Cardiac muscle cell (in vitro differentiated cells and primary cell): ENCODE measurements around the gene UPF2. TPM values are rescaled to one million over a fixed set of nuclear protein-coding genes. Genes with fewer than 3 reads are reported as not detected.

Experiments used
- DNase-seq, 2 donors: peaks; one replicate each; pipeline versions ENCODE4 v3.0.0 to v3.0.0-alpha.2; 2010 to 2017; ENCODE audit warnings: low read depth in 1 of 2, low spot score in 1 of 2
- H3K27ac ChIP-seq: fragments of 200-600 bp; sonication (generic); 2 replicates; pipeline ENCODE4 v1.5.1; 2016
- H3K27me3 ChIP-seq: fragments of 200-600 bp; sonication (generic); 2 replicates; pipeline ENCODE4 v1.6.0; 2016; ENCODE audit warnings: control low read depth
- H3K36me3 ChIP-seq: fragments of 200-600 bp; sonication (generic); 2 replicates; pipeline ENCODE4 v1.5.1; 2016; ENCODE audit warnings: control low read depth
- H3K4me1 ChIP-seq: fragments of 200-600 bp; sonication (generic); 2 replicates; pipeline ENCODE4 v1.8.1; 2017; ENCODE audit warnings: low read depth, mild to moderate bottlenecking, mixed run types
- H3K4me3 ChIP-seq: fragments of 200-600 bp; sonication (generic); 2 replicates; pipeline ENCODE4 v1.5.1; 2016; ENCODE audit warnings: mild to moderate bottlenecking
- H3K9me3 ChIP-seq: fragments of 200-600 bp; sonication (generic); 2 replicates; pipeline ENCODE4 v1.5.1; 2017; ENCODE audit warnings: low read depth, mild to moderate bottlenecking, control low read depth
- polyA plus RNA-seq: library from polyadenylated mRNA; unstranded; fragments of >200 nt; fragmentation: Nextera tagmentation; extraction: Ambion mirVana; gene quantifications from 2 replicates; pipeline ENCODE4 v1.2.1, GENCODE V29; 2016
- total RNA-seq: library from RNA; depleted of rRNA; stranded (reverse); fragments of >200 nt; gene quantifications from 2 replicates; pipeline ENCODE4 v1.2.3, GENCODE V29; 2016
- TF ChIP-seq, protein P1 (sequence below): IDR thresholded peaks from 2 replicates; pipeline ENCODE4 v1.5.1; 2012; ENCODE audit warnings: low read depth, mild to moderate bottlenecking, low read length

The UPF2 gene
- total and polyA plus RNA-seq, 2 experiments from 2014 or later: 12.8 to 13.2 TPM

DNA sequence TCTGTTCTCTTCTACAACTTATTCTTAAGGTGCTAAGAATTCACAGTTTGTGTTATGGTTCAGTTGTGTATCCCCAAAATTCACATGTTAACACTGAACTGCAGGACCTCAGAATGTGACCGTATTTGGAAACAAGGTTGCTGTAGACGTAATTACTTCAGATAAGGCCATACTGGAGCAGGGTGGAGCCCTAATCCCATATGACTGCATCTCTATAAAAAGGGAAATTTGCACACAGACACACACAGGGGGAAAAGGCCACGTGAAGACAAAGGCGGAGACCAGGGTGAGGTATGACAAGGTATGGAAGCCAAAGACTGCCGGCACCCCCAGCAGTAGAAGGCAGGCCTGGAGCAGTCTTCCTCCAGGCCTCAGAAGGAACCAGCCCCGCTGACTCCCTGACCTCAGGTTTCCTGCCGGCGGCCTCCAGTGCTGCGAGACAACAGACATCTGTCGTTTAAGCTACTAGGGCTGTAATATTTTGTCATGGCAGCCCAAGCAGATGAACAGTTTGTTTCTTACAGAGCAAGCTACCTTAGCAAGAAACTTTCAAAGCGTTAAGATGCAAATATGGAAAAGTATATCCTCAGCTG, 120.7 kb downstream of the UPF2 start:
- Histone ChIP-seq H3K27ac (peak overlapping the region; percentile 22), H3K9me3 (no peaks in the 10 kb centered on the region), H3K4me1 (peaks cover 3% of the 10 kb centered on the region), H3K4me3 (no peak overlapping the region), H3K27me3 (no peaks in the 10 kb centered on the region), H3K36me3 (peaks cover 8% of the 10 kb centered on the region)
- TF ChIP-seq, protein P1, sequence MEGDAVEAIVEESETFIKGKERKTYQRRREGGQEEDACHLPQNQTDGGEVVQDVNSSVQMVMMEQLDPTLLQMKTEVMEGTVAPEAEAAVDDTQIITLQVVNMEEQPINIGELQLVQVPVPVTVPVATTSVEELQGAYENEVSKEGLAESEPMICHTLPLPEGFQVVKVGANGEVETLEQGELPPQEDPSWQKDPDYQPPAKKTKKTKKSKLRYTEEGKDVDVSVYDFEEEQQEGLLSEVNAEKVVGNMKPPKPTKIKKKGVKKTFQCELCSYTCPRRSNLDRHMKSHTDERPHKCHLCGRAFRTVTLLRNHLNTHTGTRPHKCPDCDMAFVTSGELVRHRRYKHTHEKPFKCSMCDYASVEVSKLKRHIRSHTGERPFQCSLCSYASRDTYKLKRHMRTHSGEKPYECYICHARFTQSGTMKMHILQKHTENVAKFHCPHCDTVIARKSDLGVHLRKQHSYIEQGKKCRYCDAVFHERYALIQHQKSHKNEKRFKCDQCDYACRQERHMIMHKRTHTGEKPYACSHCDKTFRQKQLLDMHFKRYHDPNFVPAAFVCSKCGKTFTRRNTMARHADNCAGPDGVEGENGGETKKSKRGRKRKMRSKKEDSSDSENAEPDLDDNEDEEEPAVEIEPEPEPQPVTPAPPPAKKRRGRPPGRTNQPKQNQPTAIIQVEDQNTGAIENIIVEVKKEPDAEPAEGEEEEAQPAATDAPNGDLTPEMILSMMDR: no peak
- no peak for DNase-seq

DNA sequence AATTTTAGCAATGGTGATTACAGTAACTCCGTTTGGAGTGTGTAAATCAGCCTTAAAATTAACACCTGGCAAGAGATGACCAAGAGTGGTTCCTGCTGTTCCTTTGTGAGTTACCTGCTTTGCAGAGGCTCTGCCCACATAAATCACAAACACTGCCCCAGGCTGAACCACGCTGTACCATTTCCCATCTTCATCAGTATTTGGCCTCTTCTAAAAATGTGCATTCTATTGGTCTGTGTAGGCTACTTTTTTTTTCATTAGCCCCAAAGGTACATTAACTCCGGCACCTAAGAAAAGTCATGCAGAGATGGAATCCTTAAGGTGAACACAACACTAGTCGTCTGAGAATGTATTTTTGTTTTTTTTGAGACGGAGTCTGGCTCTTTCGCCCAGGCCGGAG, 123.3 kb downstream of the UPF2 start:
- Histone ChIP-seq H3K4me3 (no peak overlapping the region), H3K36me3 (peaks cover 2% of the 10 kb centered on the region), H3K27me3 (no peaks in the 10 kb centered on the region), H3K27ac (peak overlapping the region; percentile 64), H3K9me3 (no peaks in the 10 kb centered on the region), H3K4me1 (peaks cover 3% of the 10 kb centered on the region)
- TF ChIP-seq, protein P1: no peak
- DNase-seq: no peak

DNA sequence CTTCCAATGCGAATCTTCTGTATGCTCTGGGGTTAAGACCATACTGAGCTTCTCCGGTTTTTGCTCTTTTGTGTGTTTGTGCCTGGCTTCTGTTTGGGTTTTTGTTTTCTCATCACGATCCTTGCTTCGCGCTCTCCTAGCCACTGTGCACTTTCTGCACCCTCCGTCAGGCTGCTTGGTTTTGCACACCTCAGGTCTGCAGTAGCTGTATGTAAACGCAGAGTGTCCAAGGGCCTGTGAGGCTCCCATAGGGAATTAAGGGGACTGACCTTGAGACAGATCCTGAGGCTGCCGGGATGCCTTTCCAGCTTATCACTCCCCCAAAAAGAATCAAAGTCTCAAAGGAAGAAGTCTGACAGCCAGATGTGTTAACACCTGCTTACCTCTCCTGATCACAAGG, 124.2 kb downstream of the UPF2 start:
- no peak overlapping the region for H3K4me3 ChIP-seq
- peak overlapping the region; percentile 64 for H3K27ac ChIP-seq
- no peak for DNase-seq
- H3K4me1 ChIP-seq: peaks cover 3% of the 10 kb centered on the region
- TF ChIP-seq, protein P1: no peak
- H3K9me3 ChIP-seq: no peaks in the 10 kb centered on the region
- no peaks in the 10 kb centered on the region for H3K27me3 ChIP-seq
- peaks cover 2% of the 10 kb centered on the region for H3K36me3 ChIP-seq

DNA sequence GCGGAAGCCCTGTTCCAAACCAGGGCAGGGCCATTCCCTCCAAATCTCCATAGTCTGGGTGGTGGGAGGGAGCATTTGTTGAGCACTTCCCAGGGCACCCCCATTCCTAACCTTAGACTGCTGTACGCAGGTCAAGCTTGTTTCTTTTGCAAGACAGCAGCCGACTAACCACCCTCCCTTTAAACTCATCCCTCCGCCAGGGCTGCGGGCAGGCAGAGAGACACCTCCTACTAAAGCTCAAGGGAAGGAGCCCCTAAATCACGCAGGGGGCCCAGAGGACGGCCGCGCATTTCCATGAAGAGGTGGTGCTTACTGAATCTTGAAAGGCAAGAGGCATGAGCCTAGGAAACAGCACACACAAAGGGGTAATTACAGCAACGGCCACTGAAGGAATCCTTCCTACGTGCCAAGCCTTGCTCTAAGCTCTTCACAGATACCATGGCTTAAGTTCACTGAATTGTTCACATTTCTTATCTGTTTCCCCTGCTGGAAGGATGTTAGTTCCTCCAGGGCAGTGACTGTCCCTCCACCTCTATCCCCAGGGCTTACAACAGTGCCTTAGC, 129.4 kb downstream of the UPF2 start:
- TF ChIP-seq, protein P1: no peak
- peaks cover under 1% of the 10 kb centered on the region for H3K4me1 ChIP-seq

DNA sequence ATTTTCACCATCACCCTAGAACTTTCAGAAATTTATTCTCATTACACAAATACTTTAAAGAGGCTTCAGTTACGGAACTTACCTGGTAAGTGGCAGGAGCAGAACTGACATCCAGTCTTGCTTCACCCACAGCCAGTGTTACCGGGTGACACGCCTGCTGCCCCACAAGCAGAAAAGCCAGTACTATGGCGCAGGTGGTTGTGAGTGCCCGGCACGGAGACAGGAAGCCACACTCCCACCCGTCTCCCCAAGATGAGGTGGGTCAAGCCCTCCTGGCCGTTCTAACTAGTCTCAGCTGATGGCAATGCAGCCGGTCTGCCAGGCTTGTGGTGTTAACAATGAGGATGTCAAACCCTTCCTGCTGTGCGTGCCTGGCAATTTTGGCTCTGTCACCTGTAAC, 132.5 kb downstream of the UPF2 start:
- H3K36me3 ChIP-seq: no peaks in the 10 kb centered on the region
- H3K27me3 ChIP-seq: no peaks in the 10 kb centered on the region
- H3K9me3 ChIP-seq: no peaks in the 10 kb centered on the region
- TF ChIP-seq, protein P1: no peak
- H3K27ac ChIP-seq: no peak overlapping the region
- no peaks in the 10 kb centered on the region for H3K4me1 ChIP-seq
- H3K4me3 ChIP-seq: no peak overlapping the region
- no peak for DNase-seq

More for the DNA sequence above, 129.4 kb downstream of the UPF2 start:
- Histone ChIP-seq H3K27ac (no peak overlapping the region), H3K4me3 (no peak overlapping the region), H3K9me3 (no peaks in the 10 kb centered on the region), H3K36me3 (no peaks in the 10 kb centered on the region), H3K27me3 (no peaks in the 10 kb centered on the region)
- DNase-seq: peak; percentile 21 to 27
